GM18868 (cell line): ENCODE data around the gene ITSN1.
"Not testable (repeated sequence)": the region's sequence is repeated elsewhere in the genome, so short reads cannot be mapped to it uniquely, and the experiment has no call there.

Source experiments
- ATAC-seq: cut with Tn5 transposase; IDR thresholded peaks from one replicate; pipeline ENCODE4 v1.9.1; 2021; ENCODE audit warnings: mild to moderate bottlenecking, moderate library complexity; ENCODE audit not compliant: unreplicated experiment

The ITSN1 gene

GRCh38 chr21:33915368-33916199, 273.3 kb downstream of the ITSN1 start, which contains the start of gene ATP5PO:
Gene ATP5PO (minus strand): TSS chr21:33915804. CDS start chr21:33915763, 41 bp downstream.
- peak; percentile 99 for ATAC-seq

- ATAC-seq = no peak
These were observed 273.9 kb downstream of the ITSN1 start for GRCh38 chr21:33916200-33916567.

GRCh38 chr21:33917421-33917820, 275.1 kb downstream of the ITSN1 start:
- no peak for ATAC-seq

- peak; percentile 72 for ATAC-seq
These were observed 281.9 kb downstream of the ITSN1 start for GRCh38 chr21:33924079-33924765.

- no peak for ATAC-seq
These were observed 282.4 kb downstream of the ITSN1 start for GRCh38 chr21:33924766-33925100.

GRCh38 chr21:33926248-33926647, 283.9 kb downstream of the ITSN1 start:
- not testable (repeated sequence) for ATAC-seq

GRCh38 chr21:33931052-33931798, 288.9 kb downstream of the ITSN1 start:
- ATAC-seq = not testable (repeated sequence)

- no peak for ATAC-seq
These were observed 289.6 kb downstream of the ITSN1 start for GRCh38 chr21:33931799-33932390.

- no peak for ATAC-seq
These were observed 290.4 kb downstream of the ITSN1 start for GRCh38 chr21:33932731-33933130.

GRCh38 chr21:33936301-33937038, 294.2 kb downstream of the ITSN1 start:
- ATAC-seq = no peak

- ATAC-seq = no peak
These were observed 294.8 kb downstream of the ITSN1 start for GRCh38 chr21:33937146-33937545.

GRCh38 chr21:33937931-33938339, 295.6 kb downstream of the ITSN1 start:
- no peak for ATAC-seq

- ATAC-seq = no peak
These were observed 296.1 kb downstream of the ITSN1 start for GRCh38 chr21:33938381-33938780.

GRCh38 chr21:33939226-33939625, 296.9 kb downstream of the ITSN1 start:
- ATAC-seq = no peak

GRCh38 chr21:33940164-33940880, 298.0 kb downstream of the ITSN1 start:
- no peak for ATAC-seq

GRCh38 chr21:33940881-33941245, 298.6 kb downstream of the ITSN1 start:
- no peak for ATAC-seq

- no peak for ATAC-seq
These were observed 300.1 kb downstream of the ITSN1 start for GRCh38 chr21:33942426-33942825.

- no peak for ATAC-seq
These were observed 301.0 kb downstream of the ITSN1 start for GRCh38 chr21:33943293-33943692.

- no peak for ATAC-seq
These were observed 302.0 kb downstream of the ITSN1 start for GRCh38 chr21:33944185-33944763.
